ENCODE measurements around the gene GMFB. TPM values are rescaled to one million over a fixed set of nuclear protein-coding genes. Genes with fewer than 3 reads are reported as not detected.
A peak's percentile ranks its signal among the peaks of the same experiment; 100 is the strongest.

Gene GMFB
- polyA plus RNA-seq, 2 donors, result 6.9 to 10.5 TPM

- Histone ChIP-seq H3K27me3 (ENCODE audit: control insufficient read depth in 1 of 2, insufficient read depth in 2 of 2, low read length in 2 of 2) (no peaks in the 10 kb centered on the region), H3K36me3 (ENCODE audit: control insufficient read depth in 2 of 2, insufficient read depth in 2 of 2, low read length in 1 of 2) (peaks cover 0 to 2% of the 10 kb centered on the region in 2 donors), H3K27ac (ENCODE audit: low read depth in 2 of 2, low read length in 1 of 2) (no peak overlapping the region), H3K4me1 (ENCODE audit: control insufficient read depth in 2 of 2, insufficient read depth in 2 of 2, low read length in 1 of 2) (no peaks in the 10 kb centered on the region), H3K4me3 (ENCODE audit: low read depth in 1 of 2, low read length in 2 of 2) (no peak overlapping the region), H3K9me3 (ENCODE audit: control insufficient read depth in 2 of 2, insufficient read depth in 1 of 2, low read depth in 1 of 2, low read length in 1 of 2) (no peaks in the 10 kb centered on the region)
- 95 to 97% methylated on average over 4 of the region's 4 CpGs for WGBS, 2 donors
Measured at GRCh38 chr14:54524410-54524809, 35.6 kb upstream of the GMFB start.

- WGBS, 2 donors, result 92 to 96% methylated on average over 1 of the region's 1 CpG
- Histone ChIP-seq H3K9me3 (ENCODE audit: control insufficient read depth in 2 of 2, insufficient read depth in 1 of 2, low read depth in 1 of 2, low read length in 1 of 2) (no peaks in the 10 kb centered on the region), H3K27ac (ENCODE audit: low read depth in 2 of 2, low read length in 1 of 2) (no peak overlapping the region), H3K4me1 (ENCODE audit: control insufficient read depth in 2 of 2, insufficient read depth in 2 of 2, low read length in 1 of 2) (no peaks in the 10 kb centered on the region), H3K27me3 (ENCODE audit: control insufficient read depth in 1 of 2, insufficient read depth in 2 of 2, low read length in 2 of 2) (no peaks in the 10 kb centered on the region), H3K4me3 (ENCODE audit: low read depth in 1 of 2, low read length in 2 of 2) (no peak overlapping the region), H3K36me3 (ENCODE audit: control insufficient read depth in 2 of 2, insufficient read depth in 2 of 2, low read length in 1 of 2) (no peaks in the 10 kb centered on the region)
Measured at GRCh38 chr14:54516709-54517108, 27.9 kb upstream of the GMFB start.

- H3K27me3 ChIP-seq (ENCODE audit: control insufficient read depth in 1 of 2, insufficient read depth in 2 of 2, low read length in 2 of 2), result no peaks in the 10 kb centered on the region
Measured at GRCh38 chr14:54515670-54516069, 26.9 kb upstream of the GMFB start.

GRCh38 chr14:54512393-54512792 is 23.6 kb upstream of the GMFB start:
- Histone ChIP-seq H3K4me3 (ENCODE audit: low read depth in 1 of 2, low read length in 2 of 2) (no peak overlapping the region), H3K4me1 (ENCODE audit: control insufficient read depth in 2 of 2, insufficient read depth in 2 of 2, low read length in 1 of 2) (no peaks in the 10 kb centered on the region), H3K9me3 (ENCODE audit: control insufficient read depth in 2 of 2, insufficient read depth in 1 of 2, low read depth in 1 of 2, low read length in 1 of 2) (no peaks in the 10 kb centered on the region), H3K36me3 (ENCODE audit: control insufficient read depth in 2 of 2, insufficient read depth in 2 of 2, low read length in 1 of 2) (no peaks in the 10 kb centered on the region), H3K27me3 (ENCODE audit: control insufficient read depth in 1 of 2, insufficient read depth in 2 of 2, low read length in 2 of 2) (no peaks in the 10 kb centered on the region), H3K27ac (ENCODE audit: low read depth in 2 of 2, low read length in 1 of 2) (no peak overlapping the region)
- 68 to 89% methylated on average over 1 of the region's 1 CpG for WGBS, 2 donors

More at GRCh38 chr14:54515670-54516069, 26.9 kb upstream of the GMFB start:
- no peak overlapping the region for H3K4me3 ChIP-seq (ENCODE audit: low read depth in 1 of 2, low read length in 2 of 2)
- no peaks in the 10 kb centered on the region for H3K4me1 ChIP-seq (ENCODE audit: control insufficient read depth in 2 of 2, insufficient read depth in 2 of 2, low read length in 1 of 2)
- H3K9me3 ChIP-seq (ENCODE audit: control insufficient read depth in 2 of 2, insufficient read depth in 1 of 2, low read depth in 1 of 2, low read length in 1 of 2), result no peaks in the 10 kb centered on the region
- WGBS, 2 donors, result 75 to 78% methylated on average over 1 of the region's 1 CpG
- no peak overlapping the region for H3K27ac ChIP-seq (ENCODE audit: low read depth in 2 of 2, low read length in 1 of 2)
- no peaks in the 10 kb centered on the region for H3K36me3 ChIP-seq (ENCODE audit: control insufficient read depth in 2 of 2, insufficient read depth in 2 of 2, low read length in 1 of 2)

GRCh38 chr14:54509546-54510501 is 21.0 kb upstream of the GMFB start, which contains the start of gene CGRRF1:
Gene CGRRF1, plus strand, starts transcription at chr14:54509906. Its CDS starts 54 bp downstream, at chr14:54509960.
- H3K9me3 ChIP-seq (ENCODE audit: control insufficient read depth in 2 of 2, insufficient read depth in 1 of 2, low read depth in 1 of 2, low read length in 1 of 2), result no peaks in the 10 kb centered on the region
- H3K4me1 ChIP-seq (ENCODE audit: control insufficient read depth in 2 of 2, insufficient read depth in 2 of 2, low read length in 1 of 2), result no peaks in the 10 kb centered on the region
- H3K4me3 ChIP-seq (ENCODE audit: low read depth in 1 of 2, low read length in 2 of 2), result peak within 1 kb of the TSS; percentile 91 to 97
- H3K27me3 ChIP-seq (ENCODE audit: control insufficient read depth in 1 of 2, insufficient read depth in 2 of 2, low read length in 2 of 2), result no peaks in the 10 kb centered on the region
- peak within 1 kb of the TSS; percentile 71 to 88 for H3K27ac ChIP-seq (ENCODE audit: low read depth in 2 of 2, low read length in 1 of 2)
- H3K36me3 ChIP-seq (ENCODE audit: control insufficient read depth in 2 of 2, insufficient read depth in 2 of 2, low read length in 1 of 2), result no peaks in the 10 kb centered on the region
- 0 to 1% methylated on average over 66 of the region's 66 CpGs for WGBS, 2 donors

GRCh38 chr14:54503486-54503885 is 14.7 kb upstream of the GMFB start:
- WGBS, 2 donors, result 69 to 77% methylated on average over 3 of the region's 3 CpGs
- Histone ChIP-seq H3K36me3 (ENCODE audit: control insufficient read depth in 2 of 2, insufficient read depth in 2 of 2, low read length in 1 of 2) (no peaks in the 10 kb centered on the region), H3K9me3 (ENCODE audit: control insufficient read depth in 2 of 2, insufficient read depth in 1 of 2, low read depth in 1 of 2, low read length in 1 of 2) (no peaks in the 10 kb centered on the region), H3K4me3 (ENCODE audit: low read depth in 1 of 2, low read length in 2 of 2) (no peak overlapping the region), H3K27ac (ENCODE audit: low read depth in 2 of 2, low read length in 1 of 2) (no peak overlapping the region), H3K4me1 (ENCODE audit: control insufficient read depth in 2 of 2, insufficient read depth in 2 of 2, low read length in 1 of 2) (no peaks in the 10 kb centered on the region), H3K27me3 (ENCODE audit: control insufficient read depth in 1 of 2, insufficient read depth in 2 of 2, low read length in 2 of 2) (no peaks in the 10 kb centered on the region)

GRCh38 chr14:54502602-54503001 is 13.8 kb upstream of the GMFB start:
- H3K9me3 ChIP-seq (ENCODE audit: control insufficient read depth in 2 of 2, insufficient read depth in 1 of 2, low read depth in 1 of 2, low read length in 1 of 2), result no peaks in the 10 kb centered on the region
- no peaks in the 10 kb centered on the region for H3K4me1 ChIP-seq (ENCODE audit: control insufficient read depth in 2 of 2, insufficient read depth in 2 of 2, low read length in 1 of 2)
- H3K36me3 ChIP-seq (ENCODE audit: control insufficient read depth in 2 of 2, insufficient read depth in 2 of 2, low read length in 1 of 2), result no peaks in the 10 kb centered on the region
- H3K27me3 ChIP-seq (ENCODE audit: control insufficient read depth in 1 of 2, insufficient read depth in 2 of 2, low read length in 2 of 2), result no peaks in the 10 kb centered on the region
- no peak overlapping the region for H3K27ac ChIP-seq (ENCODE audit: low read depth in 2 of 2, low read length in 1 of 2)
- WGBS, 2 donors, result 71 to 76% methylated on average over 2 of the region's 2 CpGs
- no peak overlapping the region for H3K4me3 ChIP-seq (ENCODE audit: low read depth in 1 of 2, low read length in 2 of 2)

- no peak overlapping the region for H3K27ac ChIP-seq (ENCODE audit: low read depth in 2 of 2, low read length in 1 of 2)
- H3K9me3 ChIP-seq (ENCODE audit: control insufficient read depth in 2 of 2, insufficient read depth in 1 of 2, low read depth in 1 of 2, low read length in 1 of 2), result no peaks in the 10 kb centered on the region
- no peaks in the 10 kb centered on the region for H3K36me3 ChIP-seq (ENCODE audit: control insufficient read depth in 2 of 2, insufficient read depth in 2 of 2, low read length in 1 of 2)
- H3K4me1 ChIP-seq (ENCODE audit: control insufficient read depth in 2 of 2, insufficient read depth in 2 of 2, low read length in 1 of 2), result no peaks in the 10 kb centered on the region
- no peaks in the 10 kb centered on the region for H3K27me3 ChIP-seq (ENCODE audit: control insufficient read depth in 1 of 2, insufficient read depth in 2 of 2, low read length in 2 of 2)
- WGBS, 2 donors, result 80 to 89% methylated on average over 3 of the region's 3 CpGs
- no peak overlapping the region for H3K4me3 ChIP-seq (ENCODE audit: low read depth in 1 of 2, low read length in 2 of 2)
Measured at GRCh38 chr14:54501480-54501879, 12.7 kb upstream of the GMFB start.

GRCh38 chr14:54500744-54501143 is 12.0 kb upstream of the GMFB start:
- H3K27ac ChIP-seq (ENCODE audit: low read depth in 2 of 2, low read length in 1 of 2), result no peak overlapping the region
- no peaks in the 10 kb centered on the region for H3K36me3 ChIP-seq (ENCODE audit: control insufficient read depth in 2 of 2, insufficient read depth in 2 of 2, low read length in 1 of 2)
- WGBS, 2 donors, result 88 to 89% methylated on average over 3 of the region's 3 CpGs
- H3K4me1 ChIP-seq (ENCODE audit: control insufficient read depth in 2 of 2, insufficient read depth in 2 of 2, low read length in 1 of 2), result no peaks in the 10 kb centered on the region
- H3K9me3 ChIP-seq (ENCODE audit: control insufficient read depth in 2 of 2, insufficient read depth in 1 of 2, low read depth in 1 of 2, low read length in 1 of 2), result no peaks in the 10 kb centered on the region
- no peak overlapping the region for H3K4me3 ChIP-seq (ENCODE audit: low read depth in 1 of 2, low read length in 2 of 2)
- H3K27me3 ChIP-seq (ENCODE audit: control insufficient read depth in 1 of 2, insufficient read depth in 2 of 2, low read length in 2 of 2), result no peaks in the 10 kb centered on the region

- no peaks in the 10 kb centered on the region for H3K27me3 ChIP-seq (ENCODE audit: control insufficient read depth in 1 of 2, insufficient read depth in 2 of 2, low read length in 2 of 2)
- 73 to 81% methylated on average over 7 of the region's 7 CpGs for WGBS, 2 donors
- no peaks in the 10 kb centered on the region for H3K4me1 ChIP-seq (ENCODE audit: control insufficient read depth in 2 of 2, insufficient read depth in 2 of 2, low read length in 1 of 2)
- no peak overlapping the region for H3K27ac ChIP-seq (ENCODE audit: low read depth in 2 of 2, low read length in 1 of 2)
- H3K36me3 ChIP-seq (ENCODE audit: control insufficient read depth in 2 of 2, insufficient read depth in 2 of 2, low read length in 1 of 2), result no peaks in the 10 kb centered on the region
- H3K9me3 ChIP-seq (ENCODE audit: control insufficient read depth in 2 of 2, insufficient read depth in 1 of 2, low read depth in 1 of 2, low read length in 1 of 2), result no peaks in the 10 kb centered on the region
- H3K4me3 ChIP-seq (ENCODE audit: low read depth in 1 of 2, low read length in 2 of 2), result no peak overlapping the region
Measured at GRCh38 chr14:54498579-54498978, 9.8 kb upstream of the GMFB start.

Measured in esophagus (tissue), 2 donors.